Ascending aorta (tissue), 2 donors: Measurements from ENCODE around the gene UBE2F. TPM values are rescaled to one million over a fixed set of nuclear protein-coding genes. Genes with fewer than 3 reads are reported as not detected.

Source experiments
- DNase-seq, 2 donors: peaks; one replicate each; pipeline ENCODE4 v3.0.0-alpha.2; 2019; ENCODE audit warnings: low spot score in 2 of 2
- H3K27ac ChIP-seq, 2 donors: fragments of 200-600 bp; sonication (generic); one replicate each; pipeline ENCODE4 v1.5.1; 2016 to 2017; ENCODE audit warnings: mild to moderate bottlenecking in 1 of 2
- H3K27me3 ChIP-seq: fragments of 200-600 bp; sonication (generic); one replicate; pipeline ENCODE4 v1.5.1; 2017
- H3K36me3 ChIP-seq, 2 donors: fragments of 200-600 bp; sonication (generic); one replicate each; pipeline ENCODE4 v1.5.1; 2016
- H3K4me1 ChIP-seq, 2 donors: fragments of 200-600 bp; sonication (generic); one replicate each; pipeline ENCODE4 v1.5.1; 2016 to 2017; ENCODE audit warnings: mild to moderate bottlenecking in 1 of 2
- H3K4me3 ChIP-seq, 2 donors: fragments of 200-600 bp; sonication (generic); one replicate each; pipeline ENCODE4 v1.5.1; 2016 to 2017; ENCODE audit warnings: mild to moderate bottlenecking in 1 of 2
- H3K9me3 ChIP-seq, 2 donors: fragments of 200-600 bp; sonication (generic); one replicate each; pipeline ENCODE4 v1.5.1; 2016
- CTCF ChIP-seq, 3 experiments: fragments of 200-600 bp in 2 of 3; fragments of 450-650 bp in 1 of 3; sonication (generic) in 2 of 3; IDR thresholded peaks; one replicate each; pipeline ENCODE4 v1.5.1; 2016 to 2019; ENCODE audit warnings: antibody characterized with exemption in 3 of 3, mild to moderate bottlenecking in 1 of 3, moderate library complexity in 1 of 3
- intact Hi-C: fragments of 100-400 bp; cut with DNase I; formaldehyde crosslinking; loops from one replicate; pipeline ENCODE4 v1.15.1; 2023
- total RNA-seq: library from RNA; depleted of rRNA; stranded (reverse); fragments of >200 nt; gene quantifications from one replicate; pipeline ENCODE4 v1.1.0, GENCODE V29; 2016

The UBE2F gene
- total RNA-seq, 1 donor from 2014 or later: 50.7 TPM

GRCh38 chr2:238021327-238021726 is 54.5 kb downstream of the UBE2F start:
- Histone ChIP-seq H3K27ac (no peak overlapping the region), H3K27me3 (no peaks in the 10 kb centered on the region), H3K4me1 (no peaks in the 10 kb centered on the region), H3K4me3 (no peak overlapping the region), H3K36me3 (peaks cover 0 to 21% of the 10 kb centered on the region in 2 donors), H3K9me3 (no peaks in the 10 kb centered on the region)
- intact Hi-C loops: loop anchor here (5.0 kb wide), 1 partner anchor 164 kb away; the partner anchor contains the start of gene RAMP1
- no peak for TF ChIP-seq CTCF (IDR thresholded peaks at IDR 0.05)
- DNase-seq: no peak

- no peaks in the 10 kb centered on the region for H3K9me3 ChIP-seq
- peaks cover 2 to 26% of the 10 kb centered on the region in 2 donors for H3K36me3 ChIP-seq
- no peak for TF ChIP-seq CTCF (IDR thresholded peaks at IDR 0.05)
- intact Hi-C loops: loop anchor here (5.0 kb wide), 1 partner anchor 165 kb away; the partner anchor contains the start of gene RAMP1
- H3K4me1 ChIP-seq: no peaks in the 10 kb centered on the region
- no peak for DNase-seq
- H3K4me3 ChIP-seq: no peak overlapping the region
- no peaks in the 10 kb centered on the region for H3K27me3 ChIP-seq
- no peak overlapping the region for H3K27ac ChIP-seq
These were observed 55.9 kb downstream of the UBE2F start for GRCh38 chr2:238022594-238023157.

- H3K4me3 ChIP-seq: no peak overlapping the region
- no peaks in the 10 kb centered on the region for H3K4me1 ChIP-seq
- TF ChIP-seq CTCF (IDR thresholded peaks at IDR 0.05): no peak
- intact Hi-C loops: loop anchor here (5.0 kb wide), 1 partner anchor 166 kb away; the partner anchor contains the start of gene RAMP1
- no peaks in the 10 kb centered on the region for H3K9me3 ChIP-seq
- H3K27ac ChIP-seq: no peak overlapping the region
- no peak for DNase-seq
- peaks cover 6 to 22% of the 10 kb centered on the region in 2 donors for H3K36me3 ChIP-seq
- H3K27me3 ChIP-seq: no peaks in the 10 kb centered on the region
These were observed 56.8 kb downstream of the UBE2F start for GRCh38 chr2:238023608-238024007.

GRCh38 chr2:238024986-238025385 is 58.2 kb downstream of the UBE2F start:
- no peak for DNase-seq
- Histone ChIP-seq H3K27me3 (no peaks in the 10 kb centered on the region), H3K9me3 (no peaks in the 10 kb centered on the region), H3K4me1 (no peaks in the 10 kb centered on the region), H3K27ac (no peak overlapping the region), H3K4me3 (no peak overlapping the region), H3K36me3 (peaks cover 12 to 27% of the 10 kb centered on the region in 2 donors)
- TF ChIP-seq CTCF (IDR thresholded peaks at IDR 0.05): no peak
- intact Hi-C loops: loop anchor here (5.0 kb wide), 1 partner anchor 168 kb away; the partner anchor contains the start of gene RAMP1

- Histone ChIP-seq H3K27ac (no peak overlapping the region), H3K4me1 (no peaks in the 10 kb centered on the region), H3K36me3 (peaks cover 20 to 34% of the 10 kb centered on the region in 2 donors), H3K4me3 (no peak overlapping the region), H3K9me3 (no peaks in the 10 kb centered on the region), H3K27me3 (no peaks in the 10 kb centered on the region)
- no peak for TF ChIP-seq CTCF (IDR thresholded peaks at IDR 0.05)
- DNase-seq: no peak
- intact Hi-C loops: no loop called here
These were observed 59.0 kb downstream of the UBE2F start for GRCh38 chr2:238025741-238026360.
